A549 (cell line): ENCODE data around the gene ANKRD13D.

Experiments used
- CBX8 ChIP-seq: fragments of 200-600 bp; sonication (generic); IDR thresholded peaks from 2 replicates; pipeline ENCODE4 v1.6.1; 2016
- CEBPB ChIP-seq, 2 experiments: fragments of >200 bp in 1 of 2; sonication (Bioruptor Twin) in 1 of 2; formaldehyde crosslinking in 1 of 2; IDR thresholded peaks; 2 replicates each; pipeline ENCODE4 v1.6.1; 2012 to 2016
- CTCF ChIP-seq: fragments of >200 bp; sonication (Bioruptor Twin); formaldehyde crosslinking; IDR thresholded peaks from 3 replicates; pipeline ENCODE4 v1.5.1; 2016
- EHMT2 ChIP-seq: fragments of 200-600 bp; sonication (generic); IDR thresholded peaks from 2 replicates; pipeline ENCODE4 v1.6.1; 2016; ENCODE audit warnings: antibody characterized with exemption, low read depth, mild to moderate bottlenecking, moderate library complexity
- EP300 ChIP-seq, 2 experiments: fragments of >200 bp; sonication (Bioruptor Twin); formaldehyde crosslinking; IDR thresholded peaks; 2 replicates in 1 of 2; 3 replicates in 1 of 2; pipeline ENCODE4 v1.6.1; 2016 to 2017
- PHF8 ChIP-seq: fragments of 200-600 bp; sonication (generic); IDR thresholded peaks from 2 replicates; pipeline ENCODE4 v1.6.1; 2016; ENCODE audit warnings: low read depth, mild to moderate bottlenecking, antibody characterized with exemption, moderate library complexity, borderline replicate concordance
- POLR2A ChIP-seq: IDR thresholded peaks from 2 replicates; pipeline ENCODE4 v1.6.1; 2012; ENCODE audit warnings: mild to moderate bottlenecking, low read length
- ZC3H11A ChIP-seq: fragments of 450-650 bp; IDR thresholded peaks from 2 replicates; pipeline ENCODE4 v1.6.1; 2014; ENCODE audit warnings: antibody characterized with exemption, mild to moderate bottlenecking

DNA sequence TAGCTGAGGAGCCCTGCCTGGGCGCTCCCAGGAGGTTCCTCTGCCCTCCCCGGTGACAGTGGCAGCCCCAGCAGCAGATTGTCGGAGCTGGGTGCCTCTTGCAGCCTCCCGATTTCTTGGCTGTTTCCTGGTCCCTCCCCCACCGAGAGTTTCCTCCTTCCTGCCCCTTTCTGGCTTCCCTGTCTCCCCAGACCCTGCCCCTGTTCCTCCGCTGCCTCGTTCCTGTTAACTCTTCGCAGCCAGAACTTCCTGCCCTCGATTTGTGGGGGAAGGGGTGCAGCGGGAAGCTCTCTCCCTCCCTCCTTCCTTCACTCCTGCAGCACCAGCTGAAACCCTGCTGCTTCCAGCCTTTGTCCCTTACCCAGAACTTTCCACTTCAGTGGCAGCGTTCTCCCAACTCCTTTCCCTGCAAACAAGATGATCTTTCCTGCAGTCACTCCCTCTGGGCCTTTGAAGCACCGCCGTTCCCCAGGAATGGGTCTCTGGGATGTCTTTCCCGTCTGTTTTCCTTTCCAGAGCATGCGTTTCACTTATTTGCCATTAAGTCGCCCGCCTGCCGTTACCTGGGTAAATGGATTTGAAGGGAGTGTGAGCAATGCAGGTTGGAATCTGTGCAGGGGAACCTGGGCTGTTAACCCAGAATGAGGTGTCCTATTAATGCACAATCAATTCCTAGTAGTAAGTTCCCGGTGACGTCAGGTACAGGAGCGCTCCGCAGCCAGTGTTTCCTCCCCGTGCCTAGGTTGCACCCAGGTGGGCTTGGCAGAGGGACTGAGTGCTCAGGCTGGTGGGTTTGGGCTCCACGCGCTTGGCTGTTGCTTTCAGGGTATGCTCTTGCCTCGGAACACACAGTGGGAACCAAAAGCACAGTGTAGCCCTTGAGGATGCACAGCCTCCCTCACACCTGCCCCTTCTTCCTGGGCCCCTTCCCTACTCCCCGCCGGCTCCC, 18.6 kb upstream of the ANKRD13D start:
- TF ChIP-seq CBX8 = no peak
- no peak for TF ChIP-seq POLR2A
- no peak for TF ChIP-seq CTCF
- TF ChIP-seq PHF8 = no peak
- TF ChIP-seq EP300 (IDR thresholded peaks at IDR 0.05) = no peak
- TF ChIP-seq ZC3H11A = no peak
- no peak for TF ChIP-seq CEBPB (IDR thresholded peaks at IDR 0.05)
- TF ChIP-seq EHMT2 = no peak
